CD4-positive, alpha-beta T cell treated with Interleukin-21 for 1 hour (primary cell): ENCODE results near the gene PSMD5.

ENCODE experiments used
- DNase-seq: peaks from one replicate; pipeline ENCODE4 v3.0.0-alpha.2; 2020

The PSMD5 gene

DNA sequence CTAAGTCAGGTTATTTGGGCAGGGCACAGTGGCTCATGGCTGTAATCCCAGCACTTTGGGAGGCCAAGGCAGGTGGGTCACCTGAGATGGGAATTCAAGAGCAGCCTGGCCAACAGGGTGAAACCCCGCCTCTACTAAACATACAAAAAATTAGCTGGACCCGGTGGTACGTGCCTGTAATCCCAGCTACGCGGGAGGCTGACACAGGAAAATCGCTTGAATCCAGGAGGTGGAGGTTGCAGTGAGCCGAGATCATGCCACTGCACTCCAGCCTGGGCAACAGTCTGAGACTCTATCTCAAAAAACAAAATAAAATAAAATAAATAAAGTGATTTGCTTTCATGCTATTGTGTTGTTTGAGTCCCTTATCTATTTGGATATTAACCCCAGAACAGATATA is 41.3 kb downstream of the PSMD5 start:
- DNase-seq: no peak

GRCh38 chr9:120792898-120793765 is 49.6 kb downstream of the PSMD5 start, which contains the start of gene FBXW2:
FBXW2 (minus strand) TSS chr9:120793416; CDS start chr9:120788258, 5,158 bp downstream.
- peak; percentile 83 for DNase-seq

DNA sequence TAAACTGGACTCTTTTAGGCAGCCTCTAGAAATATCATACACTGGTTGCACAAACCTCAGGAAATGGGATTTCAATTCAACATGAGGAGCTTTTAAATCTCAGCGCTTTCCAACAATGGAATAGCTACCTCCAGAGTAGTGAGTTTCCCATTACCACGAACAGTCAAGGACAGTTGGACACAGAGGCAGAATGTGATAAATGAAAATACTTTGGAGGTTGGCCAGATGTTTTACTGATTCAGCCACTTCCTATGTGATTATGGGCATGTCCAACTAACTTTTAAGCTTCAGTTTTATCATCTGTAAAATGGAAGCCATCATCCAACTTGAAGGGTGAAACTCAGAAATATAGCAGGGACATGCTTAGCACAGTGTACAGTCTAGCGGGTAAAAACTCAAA is 51.6 kb downstream of the PSMD5 start:
- DNase-seq: no peak

GRCh38 chr9:120787933-120788332 is 54.8 kb downstream of the PSMD5 start:
- no peak for DNase-seq

- DNase-seq: no peak
These were observed 59.1 kb downstream of the PSMD5 start for GRCh38 chr9:120783602-120784047.

DNA sequence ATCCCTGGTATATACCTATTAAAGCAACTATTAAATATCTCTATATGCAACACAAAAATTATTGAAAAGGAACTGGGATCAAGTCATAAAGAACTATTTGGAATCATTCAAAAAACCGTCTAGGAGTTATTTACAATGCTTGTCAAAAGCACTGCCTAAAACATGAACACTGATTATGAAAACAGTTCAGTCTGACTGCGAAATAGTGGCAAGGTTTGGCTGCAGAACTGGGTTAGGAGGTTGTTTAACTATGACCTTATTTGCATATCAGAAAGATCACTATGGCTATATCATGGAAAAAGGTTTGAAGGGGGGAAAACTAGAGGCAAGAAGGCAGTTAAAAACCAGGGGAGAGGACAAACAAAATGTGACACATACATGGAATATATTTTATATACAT is 61.5 kb downstream of the PSMD5 start:
- DNase-seq: no peak

GRCh38 chr9:120780367-120780766 is 62.4 kb downstream of the PSMD5 start:
- no peak for DNase-seq

DNA sequence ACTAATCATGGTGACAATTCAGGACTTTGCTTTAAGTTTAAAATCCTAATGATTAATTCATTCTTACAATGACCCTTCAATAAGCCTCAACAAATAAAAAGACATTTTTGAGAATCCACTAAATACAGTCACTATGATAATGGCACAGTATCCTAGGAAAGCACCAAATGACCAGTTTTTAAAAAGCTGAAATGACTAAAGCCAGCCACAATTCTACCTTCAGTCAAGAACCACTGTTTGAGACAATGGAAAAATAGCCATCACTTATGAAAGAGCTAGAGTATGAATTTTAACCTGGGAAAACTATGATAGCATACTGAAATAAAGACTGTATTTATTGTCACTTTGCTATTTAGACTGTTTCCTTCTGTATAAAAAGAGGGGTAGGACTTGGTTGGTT is 63.5 kb downstream of the PSMD5 start:
- DNase-seq: no peak

- no peak for DNase-seq
These were observed 64.0 kb downstream of the PSMD5 start for GRCh38 chr9:120778758-120779157.

DNA sequence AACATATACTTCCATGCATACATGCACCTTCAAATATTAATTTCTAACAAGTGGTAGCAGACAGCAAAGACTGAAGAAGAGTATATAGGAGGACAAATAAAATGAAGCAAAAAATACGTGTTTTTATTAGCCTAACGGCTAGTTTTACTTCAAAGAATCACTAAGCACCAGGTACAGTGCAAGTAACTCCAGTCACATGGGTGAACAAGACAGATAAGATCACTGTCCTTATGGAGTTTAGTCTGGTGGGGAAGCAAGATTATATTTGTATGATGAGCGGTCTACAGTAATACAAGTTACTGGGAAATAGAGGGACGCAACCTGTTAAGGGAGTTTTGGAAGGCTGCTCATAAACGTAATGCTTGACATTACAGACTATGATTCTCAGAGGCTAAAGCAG is 65.5 kb downstream of the PSMD5 start:
- no peak for DNase-seq

DNA sequence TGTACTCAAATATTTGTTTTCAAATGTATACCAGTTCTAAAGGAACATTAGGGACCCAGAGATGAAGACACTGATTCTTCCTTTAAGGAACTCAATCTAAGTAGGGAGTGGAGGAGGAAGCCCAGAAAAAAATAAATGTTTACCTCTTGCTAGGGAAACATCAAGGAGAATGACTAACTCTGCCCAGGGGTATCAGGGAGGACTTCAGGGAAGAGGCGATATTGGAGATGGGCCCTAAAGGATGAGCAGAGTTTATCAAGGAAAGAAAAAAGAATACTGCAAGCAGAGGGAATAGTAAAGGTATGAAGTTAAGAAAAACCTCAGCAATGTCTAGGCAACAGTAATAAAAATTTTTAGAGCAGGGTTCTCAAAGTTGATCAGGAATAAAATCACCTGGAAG is 65.9 kb downstream of the PSMD5 start:
- no peak for DNase-seq

GRCh38 chr9:120775859-120776258 is 66.9 kb downstream of the PSMD5 start:
- no peak for DNase-seq

GRCh38 chr9:120774719-120775118 is 68.0 kb downstream of the PSMD5 start:
- DNase-seq: no peak

DNA sequence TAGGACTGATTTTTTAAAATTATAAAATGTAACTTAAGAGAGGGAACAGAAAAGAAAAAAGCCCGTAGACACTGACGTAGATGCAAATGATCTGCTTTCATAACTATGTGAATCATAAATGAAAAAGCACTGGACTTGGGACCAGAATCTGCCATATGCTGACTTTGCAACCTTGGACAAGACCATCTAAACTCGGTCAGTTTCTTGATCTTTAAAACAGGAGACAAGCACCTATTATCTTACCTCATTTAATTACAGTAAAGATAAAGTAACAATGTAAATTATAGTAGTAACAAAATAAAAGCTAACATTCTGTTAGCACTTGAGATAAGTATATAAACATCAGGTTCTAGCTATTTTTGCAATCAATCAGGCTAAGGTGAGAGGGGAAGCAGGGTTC is 69.5 kb downstream of the PSMD5 start:
- DNase-seq: no peak

DNA sequence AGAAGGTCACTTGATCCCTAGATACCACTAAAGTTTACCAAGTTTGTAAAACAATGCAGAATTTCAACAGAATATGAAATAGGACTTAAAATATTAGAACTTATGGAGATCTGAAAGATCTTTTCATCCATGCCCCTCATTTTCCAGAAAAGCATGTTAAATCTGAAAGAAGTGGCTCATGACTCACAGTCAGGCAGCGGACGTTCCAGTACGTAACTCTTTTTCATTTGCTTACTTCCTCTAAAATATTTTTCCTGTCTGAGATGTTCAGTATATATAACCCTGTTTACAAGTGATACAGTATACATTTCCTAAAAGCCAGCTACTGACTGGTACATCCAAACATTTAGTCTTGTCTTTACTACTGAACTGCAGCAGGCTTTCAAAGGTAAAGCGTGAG is 71.8 kb downstream of the PSMD5 start:
- no peak for DNase-seq

DNA sequence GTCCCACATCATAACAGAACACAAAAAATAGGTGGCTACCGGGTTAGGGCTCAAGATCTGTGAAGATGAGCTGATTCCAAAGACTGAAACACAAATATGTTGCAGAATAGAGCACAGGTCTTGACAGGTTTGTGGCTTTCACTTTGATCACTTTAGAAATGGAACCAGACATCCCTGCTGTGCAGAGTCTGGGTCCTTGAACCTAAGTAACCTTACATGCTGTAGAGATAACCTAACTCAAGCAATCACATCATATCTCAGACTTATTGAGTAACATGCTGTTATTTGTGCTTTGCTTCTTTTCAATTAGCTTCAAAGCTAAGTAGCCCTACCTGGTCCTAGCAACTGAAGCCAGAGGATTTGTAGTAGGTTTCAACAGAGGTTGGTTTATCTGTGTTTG is 73.8 kb downstream of the PSMD5 start:
- no peak for DNase-seq

DNA sequence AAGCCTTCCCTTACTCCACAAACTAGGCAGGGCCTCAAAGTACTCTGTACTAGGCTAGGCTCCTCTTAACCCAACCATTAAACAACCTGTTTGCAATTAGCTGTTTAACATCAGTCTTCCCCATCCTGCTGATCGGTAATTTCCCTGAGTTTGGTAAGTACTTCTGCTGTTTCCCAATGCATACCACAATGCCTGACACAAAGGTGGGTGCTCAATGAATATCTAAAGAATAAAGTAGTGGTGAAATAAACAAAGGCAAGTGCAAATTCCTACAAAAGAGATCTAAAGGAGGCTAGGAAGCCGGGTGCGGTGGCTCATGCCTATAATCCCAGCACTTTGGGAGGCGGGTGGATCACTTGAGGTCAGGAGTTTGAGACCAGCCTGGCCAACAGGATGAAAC is 74.5 kb downstream of the PSMD5 start:
- no peak for DNase-seq

GRCh38 chr9:120767451-120767850 is 75.3 kb downstream of the PSMD5 start:
- no peak for DNase-seq
